T-helper 2 cell treated with Interferon-gamma antibody and Interleukin-4, amounts not matched to agents 5 μg/mL and 100 μg/mL, for 36 hours (primary cell): ENCODE data around the gene AUNIP.
A peak's percentile ranks its signal among the peaks of the same experiment; 100 is the strongest.
"Not testable (repeated sequence)": the region's sequence is repeated elsewhere in the genome, so short reads cannot be mapped to it uniquely, and the experiment has no call there.

ENCODE experiments used
- DNase-seq: peaks from one replicate; pipeline ENCODE4 v3.0.0; 2021; ENCODE audit warnings: low spot score
- H3K27ac Mint-ChIP-seq: one replicate; pipeline ENCODE4 v1.8.0; 2021; ENCODE audit warnings: mild to moderate bottlenecking, mixed read lengths
- H3K27me3 Mint-ChIP-seq: one replicate; pipeline ENCODE4 v1.8.0; 2021; ENCODE audit warnings: low read depth, mixed read lengths
- H3K36me3 Mint-ChIP-seq: one replicate; pipeline ENCODE4 v1.8.0; 2021; ENCODE audit warnings: low read depth, mixed read lengths
- H3K4me1 Mint-ChIP-seq: one replicate; pipeline ENCODE4 v1.8.0; 2021; ENCODE audit warnings: low read depth, mixed read lengths
- H3K4me3 Mint-ChIP-seq: one replicate; pipeline ENCODE4 v1.8.0; 2022; ENCODE audit warnings: mild to moderate bottlenecking, moderate library complexity, mixed read lengths
- H3K9me3 Mint-ChIP-seq: one replicate; pipeline ENCODE4 v1.8.0; 2021; ENCODE audit warnings: mixed read lengths

AUNIP gene

GRCh38 chr1:25839808-25840207, 19.4 kb downstream of the AUNIP start:
- peaks cover 14% of the 10 kb centered on the region for H3K36me3 Mint-ChIP-seq
- not testable (repeated sequence) for H3K27me3 Mint-ChIP-seq, H3K9me3 Mint-ChIP-seq, DNase-seq, H3K27ac Mint-ChIP-seq, H3K4me3 Mint-ChIP-seq, H3K4me1 Mint-ChIP-seq

GRCh38 chr1:25837262-25837875, 21.9 kb downstream of the AUNIP start:
- Mint-ChIP-seq H3K4me3 (no peak overlapping the region), H3K36me3 (peaks cover 20% of the 10 kb centered on the region), H3K9me3 (no peaks in the 10 kb centered on the region), H3K4me1 (peaks cover 4% of the 10 kb centered on the region), H3K27ac (no peak overlapping the region), H3K27me3 (no peaks in the 10 kb centered on the region)
- no peak for DNase-seq

- H3K27ac Mint-ChIP-seq = peak overlapping the region; percentile 69
- no peak for DNase-seq
Observed at GRCh38 chr1:25836695-25837094, 22.6 kb downstream of the AUNIP start.

GRCh38 chr1:25834894-25835293, 24.4 kb downstream of the AUNIP start:
- no peak overlapping the region for H3K27ac Mint-ChIP-seq
- no peaks in the 10 kb centered on the region for H3K9me3 Mint-ChIP-seq
- H3K4me3 Mint-ChIP-seq = no peak overlapping the region
- peaks cover 37% of the 10 kb centered on the region for H3K36me3 Mint-ChIP-seq
- no peak for DNase-seq
- H3K27me3 Mint-ChIP-seq = no peaks in the 10 kb centered on the region
- peaks cover 8% of the 10 kb centered on the region for H3K4me1 Mint-ChIP-seq

More at GRCh38 chr1:25836695-25837094, 22.6 kb downstream of the AUNIP start:
- Mint-ChIP-seq H3K27me3 (no peaks in the 10 kb centered on the region), H3K4me1 (peaks cover 6% of the 10 kb centered on the region), H3K4me3 (no peak overlapping the region), H3K9me3 (no peaks in the 10 kb centered on the region), H3K36me3 (peaks cover 25% of the 10 kb centered on the region)

GRCh38 chr1:25833158-25833557, 26.1 kb downstream of the AUNIP start:
- Mint-ChIP-seq H3K4me1 (peaks cover 8% of the 10 kb centered on the region), H3K4me3 (no peak overlapping the region), H3K9me3 (no peaks in the 10 kb centered on the region), H3K27ac (no peak overlapping the region), H3K36me3 (peaks cover 47% of the 10 kb centered on the region), H3K27me3 (no peaks in the 10 kb centered on the region)
- DNase-seq = no peak

GRCh38 chr1:25832336-25833037, 26.8 kb downstream of the AUNIP start:
- H3K27me3 Mint-ChIP-seq = no peaks in the 10 kb centered on the region
- no peaks in the 10 kb centered on the region for H3K9me3 Mint-ChIP-seq
- peaks cover 7% of the 10 kb centered on the region for H3K4me1 Mint-ChIP-seq
- H3K27ac Mint-ChIP-seq = peak overlapping the region; percentile 21
- no peak for DNase-seq
- H3K4me3 Mint-ChIP-seq = no peak overlapping the region
- H3K36me3 Mint-ChIP-seq = peaks cover 53% of the 10 kb centered on the region

GRCh38 chr1:25831569-25832196, 27.6 kb downstream of the AUNIP start:
- Mint-ChIP-seq H3K27me3 (no peaks in the 10 kb centered on the region), H3K27ac (peak overlapping the region; percentile 31), H3K36me3 (peaks cover 56% of the 10 kb centered on the region), H3K9me3 (no peaks in the 10 kb centered on the region), H3K4me1 (peaks cover 3% of the 10 kb centered on the region), H3K4me3 (no peak overlapping the region)
- DNase-seq = no peak

GRCh38 chr1:25829046-25829445, 30.2 kb downstream of the AUNIP start:
- no peaks in the 10 kb centered on the region for H3K9me3 Mint-ChIP-seq
- H3K27ac Mint-ChIP-seq = no peak overlapping the region
- peaks cover 48% of the 10 kb centered on the region for H3K36me3 Mint-ChIP-seq
- peaks cover 3% of the 10 kb centered on the region for H3K4me1 Mint-ChIP-seq
- DNase-seq = no peak
- no peak overlapping the region for H3K4me3 Mint-ChIP-seq
- H3K27me3 Mint-ChIP-seq = no peaks in the 10 kb centered on the region

GRCh38 chr1:25828491-25828890, 30.8 kb downstream of the AUNIP start:
- H3K27ac Mint-ChIP-seq = no peak overlapping the region
- H3K4me3 Mint-ChIP-seq = no peak overlapping the region
- no peaks in the 10 kb centered on the region for H3K9me3 Mint-ChIP-seq
- peaks cover 50% of the 10 kb centered on the region for H3K36me3 Mint-ChIP-seq
- no peak for DNase-seq
- H3K4me1 Mint-ChIP-seq = peaks cover 3% of the 10 kb centered on the region
- H3K27me3 Mint-ChIP-seq = no peaks in the 10 kb centered on the region

GRCh38 chr1:25826571-25826970, 32.7 kb downstream of the AUNIP start:
- Mint-ChIP-seq H3K4me1 (peaks cover 8% of the 10 kb centered on the region), H3K4me3 (no peak overlapping the region), H3K27ac (no peak overlapping the region), H3K36me3 (peaks cover 45% of the 10 kb centered on the region), H3K9me3 (no peaks in the 10 kb centered on the region), H3K27me3 (no peaks in the 10 kb centered on the region)
- no peak for DNase-seq

GRCh38 chr1:25825605-25826004, 33.7 kb downstream of the AUNIP start:
- H3K4me1 Mint-ChIP-seq = peaks cover 16% of the 10 kb centered on the region
- peaks cover 39% of the 10 kb centered on the region for H3K36me3 Mint-ChIP-seq
- no peak overlapping the region for H3K27ac Mint-ChIP-seq
- H3K27me3 Mint-ChIP-seq = no peaks in the 10 kb centered on the region
- no peak overlapping the region for H3K4me3 Mint-ChIP-seq
- no peaks in the 10 kb centered on the region for H3K9me3 Mint-ChIP-seq
- DNase-seq = no peak

- Mint-ChIP-seq H3K9me3 (no peaks in the 10 kb centered on the region), H3K27me3 (no peaks in the 10 kb centered on the region), H3K4me1 (peaks cover 28% of the 10 kb centered on the region), H3K4me3 (peak overlapping the region; percentile 90), H3K36me3 (peaks cover 13% of the 10 kb centered on the region), H3K27ac (peak overlapping the region; percentile 51)
- no peak for DNase-seq
Observed at GRCh38 chr1:25821630-25822091, 37.6 kb downstream of the AUNIP start.

- DNase-seq = no peak
- peak overlapping the region; percentile 90 for H3K27ac Mint-ChIP-seq
- H3K4me3 Mint-ChIP-seq = peak overlapping the region; percentile 90
- H3K9me3 Mint-ChIP-seq = no peaks in the 10 kb centered on the region
- peaks cover 10% of the 10 kb centered on the region for H3K36me3 Mint-ChIP-seq
- H3K4me1 Mint-ChIP-seq = peaks cover 28% of the 10 kb centered on the region
- H3K27me3 Mint-ChIP-seq = no peaks in the 10 kb centered on the region
Observed at GRCh38 chr1:25821112-25821476, 38.2 kb downstream of the AUNIP start.
